K562 (cell line): Measurements from ENCODE around the gene DAB1.

Experiments
- CC2D1A ChIP-seq: fragments of 450-650 bp; IDR thresholded peaks from 2 replicates; pipeline ENCODE4 v1.6.1; 2017; ENCODE audit warnings: mild to moderate bottlenecking
- CTCF ChIP-seq, 3 experiments: IDR thresholded peaks in 2 of 3; conservative IDR thresholded peaks in 1 of 3; 2 replicates each; pipeline ENCODE4 v1.5.1; 2011 to 2012; ENCODE audit warnings: low read length in 3 of 3, mild to moderate bottlenecking in 3 of 3, control low read depth in 2 of 3, improper control_type of control experiment in 1 of 3, inconsistent platforms in 1 of 3, low read depth in 1 of 3, mixed read lengths in 1 of 3, moderate library complexity in 1 of 3; ENCODE audit not compliant: insufficient read depth in 2 of 3
- E2F1 ChIP-seq: sonication (generic); formaldehyde crosslinking; IDR thresholded peaks from 2 replicates; pipeline ENCODE4 v1.8.1; 2023; ENCODE audit warnings: mild to moderate bottlenecking, missing genetic modification reagents, moderate library complexity
- FOXP4 ChIP-seq: sonication (generic); formaldehyde crosslinking; IDR thresholded peaks from 2 replicates; pipeline ENCODE4 v1.8.0; 2022; ENCODE audit warnings: mild to moderate bottlenecking, missing genetic modification reagents, borderline replicate concordance
- RAD21 ChIP-seq, 2 experiments: fragments of 250-450 bp in 1 of 2; fragments of 450-650 bp in 1 of 2; sonication (Bioruptor Pico) in 1 of 2; formaldehyde crosslinking in 1 of 2; IDR thresholded peaks in 1 of 2; conservative IDR thresholded peaks in 1 of 2; 2 replicates each; pipeline versions ENCODE4 v1.4.0 to v1.8.0; 2020 to 2022; ENCODE audit warnings: mild to moderate bottlenecking in 2 of 2, moderate library complexity in 1 of 2
- RCOR1 ChIP-seq, 2 experiments: IDR thresholded peaks; 2 replicates each; pipeline ENCODE4 v1.6.1; 2012; ENCODE audit warnings: low read depth in 2 of 2, low read length in 2 of 2, borderline replicate concordance in 1 of 2, improper control_type of control experiment in 1 of 2
- RERE ChIP-seq: sonication (generic); formaldehyde crosslinking; IDR thresholded peaks from 2 replicates; pipeline ENCODE4 v1.8.0; 2023; ENCODE audit warnings: missing genetic modification reagents, mild to moderate bottlenecking, borderline replicate concordance
- TAF1 ChIP-seq: IDR thresholded peaks from 2 replicates; pipeline ENCODE4 v1.6.1; 2011; ENCODE audit warnings: mild to moderate bottlenecking, low read length, moderate library complexity; ENCODE audit not compliant: insufficient read depth, control insufficient read depth, severe bottlenecking; ENCODE audit errors: extremely low read depth
- TEAD2 ChIP-seq: fragments of 450-650 bp; IDR thresholded peaks from 2 replicates; pipeline ENCODE4 v1.6.1; 2016; ENCODE audit warnings: missing genetic modification characterization, control low read depth, missing compliant biosample characterization
- ZFX ChIP-seq: sonication (generic); formaldehyde crosslinking; IDR thresholded peaks from 2 replicates; pipeline ENCODE4 v1.8.0; 2022; ENCODE audit warnings: mild to moderate bottlenecking, missing genetic modification reagents, moderate library complexity
- ZNF232 ChIP-seq: sonication (generic); formaldehyde crosslinking; IDR thresholded peaks from 2 replicates; pipeline ENCODE4 v1.8.0; 2022; ENCODE audit warnings: mild to moderate bottlenecking, missing genetic modification reagents

- no peak for TF ChIP-seq RAD21 (CRISPR knock-in tag; conservative IDR thresholded peaks at IDR 0.05 in 1 of 2, IDR thresholded peaks at IDR 0.05 in 1 of 2)
- no peak for TF ChIP-seq RCOR1 (IDR thresholded peaks at IDR 0.05; ENCODE audit: borderline replicate concordance in 1 of 2, low read depth in 2 of 2, low read length in 2 of 2)
- TF ChIP-seq FOXP4 (CRISPR knock-in tag) = no peak
- no peak for TF ChIP-seq TEAD2
- no peak for TF ChIP-seq TAF1
- TF ChIP-seq ZNF232 (CRISPR knock-in tag) = no peak
- no peak for TF ChIP-seq CTCF (IDR thresholded peaks at IDR 0.05 in 2 of 3, conservative IDR thresholded peaks at IDR 0.05 in 1 of 3; ENCODE audit: insufficient read depth in 2 of 3, low read depth in 1 of 3, low read length in 3 of 3)
- TF ChIP-seq RERE = no peak
- no peak for TF ChIP-seq CC2D1A
- TF ChIP-seq E2F1 (CRISPR knock-in tag) = no peak
- no peak for TF ChIP-seq ZFX (CRISPR knock-in tag)
Measured at GRCh38 chr1:57451516-57451915, 27.7 kb upstream of the DAB1 start.
